HCT116 (cell line): ENCODE measurements around the gene FKBP4. TPM values are rescaled to one million over a fixed set of nuclear protein-coding genes. Genes with fewer than 3 reads are reported as not detected.

ENCODE experiments used
- ATAC-seq: fragments of 200-7000 bp; cut with Tn5 transposase; 2 replicates; pipeline ENCODE4 v1.9.1; 2020; ENCODE audit warnings: mild to moderate bottlenecking, moderate library complexity
- BruUV-seq: library from RNA; stranded (reverse); fragments of 400-500 nt; replicated peaks from 2 replicates; lab custom pipeline; 2021; lab: Mats Ljungman, UMichigan
- CTCF ChIA-PET: fragments of 300-600 bp; sonication (Branson Sonifier 250); formaldehyde crosslinking; loops from one replicate; lab custom pipeline; 2021; ENCODE audit warnings: antibody characterized with exemption; lab: Charles Lee
- POLR2A ChIA-PET: fragments of 300-600, 350-600 bp; sonication (Branson Sonifier 250); formaldehyde crosslinking; loops from one replicate; lab custom pipeline; 2021; ENCODE audit warnings: antibody characterized with exemption; lab: Charles Lee
- RAD21 ChIA-PET, 2 experiments: fragments of 300-600 bp; sonication (Branson Sonifier 250); formaldehyde crosslinking; loops; one replicate each; lab custom pipeline; 2023; ENCODE audit warnings: low total read pairs in 2 of 2; ENCODE audit not compliant: uncharacterized antibody in 2 of 2, unreplicated experiment in 2 of 2, low non-redundant PET in 1 of 2; lab: Charles Lee
- DNase-seq: peaks from one replicate; pipeline ENCODE4 v3.0.0-alpha.2; 2010; ENCODE audit warnings: low read depth, low spot score
- H2AFZ ChIP-seq: fragments of 200-600 bp; shearing (Covaris generic), sonication (generic); 2 replicates; pipeline ENCODE4 v1.6.1; 2017; ENCODE audit warnings: low read depth, mixed run types, mixed read lengths, antibody characterized with exemption, low read length; ENCODE audit not compliant: poor library complexity, severe bottlenecking
- H3K27ac ChIP-seq: 2 replicates; pipeline ENCODE4 v1.5.1; 2012; ENCODE audit warnings: low read depth, low read length
- H3K27me3 ChIP-seq: fragments of 200-600 bp; sonication (generic); 2 replicates; pipeline ENCODE4 v1.6.1; 2016; ENCODE audit warnings: mixed run types, low read length, mixed read lengths; ENCODE audit not compliant: insufficient read depth
- H3K36me3 ChIP-seq, 2 experiments: fragments of 200-500 bp in 1 of 2; fragments of 200-600 bp in 1 of 2; sonication (Bioruptor generic) in 1 of 2; sonication (generic) in 1 of 2; 2 replicates each; pipeline versions ENCODE4 v1.5.1 to v1.6.1; 2014 to 2016; ENCODE audit warnings: low read length in 2 of 2, inconsistent platforms in 1 of 2, mixed read lengths in 1 of 2, mixed run types in 1 of 2; ENCODE audit not compliant: insufficient read depth in 2 of 2, control insufficient read depth in 1 of 2
- H3K4me1 ChIP-seq, 2 experiments: fragments of 200-600 bp in 1 of 2; sonication (generic) in 1 of 2; 2 replicates each; pipeline versions ENCODE4 v1.5.1 to v1.6.1; 2012 to 2017; ENCODE audit warnings: low read length in 2 of 2, inconsistent platforms in 1 of 2, mild to moderate bottlenecking in 1 of 2, mixed read lengths in 1 of 2, mixed run types in 1 of 2, moderate library complexity in 1 of 2; ENCODE audit not compliant: insufficient read depth in 2 of 2, control insufficient read depth in 1 of 2
- H3K4me2 ChIP-seq: fragments of 200-600 bp; sonication (generic); 2 replicates; pipeline ENCODE4 v1.6.1; 2017; ENCODE audit warnings: mixed run types, low read length, mixed read lengths
- H3K4me3 ChIP-seq, 2 experiments: fragments of 200-600 bp in 1 of 2; sonication (generic) in 1 of 2; replicated peaks in 1 of 2; 2 replicates each; pipeline ENCODE4 v1.5.1; 2011 to 2016; ENCODE audit warnings: low read length in 2 of 2, control low read depth in 1 of 2, low read depth in 1 of 2, mild to moderate bottlenecking in 1 of 2, mixed read lengths in 1 of 2, mixed run types in 1 of 2
- H3K79me2 ChIP-seq: fragments of 200-600 bp; sonication (generic); 2 replicates; pipeline ENCODE4 v1.6.1; 2017; ENCODE audit warnings: mild to moderate bottlenecking, mixed run types, low read length, moderate library complexity, mixed read lengths; ENCODE audit not compliant: insufficient read depth
- H3K9ac ChIP-seq: fragments of 200-600 bp; sonication (generic); 2 replicates; pipeline ENCODE4 v1.6.1; 2016; ENCODE audit warnings: low read length, mixed read lengths
- H3K9me2 ChIP-seq: fragments of 200-600 bp; sonication (generic), shearing (Covaris generic); 2 replicates; pipeline ENCODE4 v1.6.1; 2017; ENCODE audit warnings: mixed run types, mild to moderate bottlenecking, moderate library complexity; ENCODE audit not compliant: insufficient read depth
- H3K9me3 ChIP-seq, 2 experiments: fragments of 200-500 bp in 1 of 2; fragments of 200-600 bp in 1 of 2; sonication (Bioruptor generic) in 1 of 2; sonication (generic) in 1 of 2; 2 replicates each; pipeline ENCODE4 v1.6.1; 2014 to 2017; ENCODE audit warnings: low read length in 2 of 2, mixed read lengths in 2 of 2, inconsistent platforms in 1 of 2, low read depth in 1 of 2, mild to moderate bottlenecking in 1 of 2, mixed run types in 1 of 2, moderate library complexity in 1 of 2; ENCODE audit not compliant: control insufficient read depth in 1 of 2, insufficient read depth in 1 of 2
- H4K20me1 ChIP-seq: fragments of 200-600 bp; sonication (generic), shearing (Covaris generic); 2 replicates; pipeline ENCODE4 v1.6.1; 2017; ENCODE audit warnings: mixed run types, mild to moderate bottlenecking, moderate library complexity; ENCODE audit not compliant: insufficient read depth
- CTCF ChIP-seq, 3 experiments: fragments of 200-600 bp in 1 of 3; sonication (generic) in 1 of 3; IDR thresholded peaks in 2 of 3; conservative IDR thresholded peaks in 1 of 3; 2 replicates each; pipeline ENCODE4 v1.5.1; 2012 to 2017; ENCODE audit warnings: low read depth in 2 of 3, low read length in 2 of 3, antibody characterized with exemption in 1 of 3, borderline replicate concordance in 1 of 3, control low read depth in 1 of 3, mild to moderate bottlenecking in 1 of 3, mixed read lengths in 1 of 3, mixed run types in 1 of 3, moderate library complexity in 1 of 3; ENCODE audit not compliant: insufficient read depth in 1 of 3
- EGR1 ChIP-seq: IDR thresholded peaks from 2 replicates; pipeline ENCODE4 v1.6.1; 2012; ENCODE audit warnings: low read depth
- JUND ChIP-seq: IDR thresholded peaks from 2 replicates; pipeline ENCODE4 v1.6.1; 2012
- POLR2AphosphoS5 ChIP-seq: IDR thresholded peaks from 2 replicates; pipeline ENCODE4 v1.6.1; 2011; ENCODE audit warnings: mild to moderate bottlenecking, low read depth, low read length, moderate library complexity
- REST ChIP-seq: IDR thresholded peaks from 2 replicates; pipeline ENCODE4 v1.6.1; 2012; ENCODE audit warnings: low read depth
- SIN3A ChIP-seq: IDR thresholded peaks from 2 replicates; pipeline ENCODE4 v1.6.1; 2012; ENCODE audit warnings: low read depth
- SRF ChIP-seq: IDR thresholded peaks from 2 replicates; pipeline ENCODE4 v1.6.1; 2012; ENCODE audit warnings: low read depth
- TCF7L2 ChIP-seq: IDR thresholded peaks from 2 replicates; pipeline ENCODE4 v1.7.0; 2011; ENCODE audit warnings: borderline replicate concordance, inconsistent platforms; ENCODE audit not compliant: insufficient read depth, insufficient read length; ENCODE audit errors: extremely low read depth
- ZNF274 ChIP-seq: fragments of 200-500 bp; sonication (Bioruptor generic); IDR thresholded peaks from 2 replicates; pipeline ENCODE4 v1.6.1; 2014; ENCODE audit warnings: mild to moderate bottlenecking, low read depth, low read length, inconsistent platforms
- intact Hi-C: fragments of 100-400 bp; cut with micrococcal nuclease; formaldehyde crosslinking; loops from 2 replicates; pipeline ENCODE4 v1.10.0; 2022
- total RNA-seq: library from RNA; stranded (reverse); gene quantifications from one replicate; pipeline ENCODE4 v1.2.1, GENCODE V29; 2021; ENCODE audit not compliant: unreplicated experiment

Gene FKBP4
- total RNA-seq, 1 experiment from 2014 or later: 178 TPM

GRCh38 chr12:2753536-2753935 lies 41.2 kb upstream of the FKBP4 start:
- DNase-seq: no peak
- H3K27ac ChIP-seq: no peak overlapping the region
- H3K36me3 ChIP-seq: no peaks in the 10 kb centered on the region
- no peak overlapping the region for H3K4me2 ChIP-seq
- no peak overlapping the region for H3K9ac ChIP-seq
- no peaks in the 10 kb centered on the region for H3K4me1 ChIP-seq
- H3K79me2 ChIP-seq: no peaks in the 10 kb centered on the region
- no peak for ATAC-seq
- ChIA-PET POLR2A (no interaction called here), CTCF (no interaction called here), RAD21 (no interaction called here)
- H3K9me2 ChIP-seq: no peaks in the 10 kb centered on the region
- TF ChIP-seq SRF (no peak), REST (no peak), POLR2AphosphoS5 (no peak), CTCF (IDR thresholded peaks at IDR 0.05 in 2 of 3, conservative IDR thresholded peaks at IDR 0.05 in 1 of 3; ENCODE audit: borderline replicate concordance in 1 of 3, insufficient read depth in 1 of 3, low read depth in 2 of 3, low read length in 2 of 3) (no peak), ZNF274 (no peak), SIN3A (no peak), TCF7L2 (no peak), EGR1 (no peak), JUND (no peak)
- no peak overlapping the region for H2AFZ ChIP-seq
- BruUV-seq: no TSS peak
- no peaks in the 10 kb centered on the region for H4K20me1 ChIP-seq
- no peak overlapping the region for H3K4me3 ChIP-seq
- peaks cover 65% of the 10 kb centered on the region for H3K27me3 ChIP-seq
- intact Hi-C loops: no loop called here
- no peaks in the 10 kb centered on the region for H3K9me3 ChIP-seq
